ENCODE data around the gene DOCK3.

GRCh38 chr3:50658416-50658815, 16.3 kb upstream of the DOCK3 start:
- TF ChIP-seq POLR2AphosphoS5 (IDR thresholded peaks at IDR 0.05) (no peak), POLR2A (IDR thresholded peaks at IDR 0.05) (no peak)
